ENCODE results near the gene HSPA12B. TPM values are rescaled to one million over a fixed set of nuclear protein-coding genes. Genes with fewer than 3 reads are reported as not detected.

The HSPA12B gene
- total and polyA plus RNA-seq, 2 donors (not counting 3 experiments of a cell fraction or from before 2014, with no cell fraction given) = 3.7 to 6.6 TPM

DNA sequence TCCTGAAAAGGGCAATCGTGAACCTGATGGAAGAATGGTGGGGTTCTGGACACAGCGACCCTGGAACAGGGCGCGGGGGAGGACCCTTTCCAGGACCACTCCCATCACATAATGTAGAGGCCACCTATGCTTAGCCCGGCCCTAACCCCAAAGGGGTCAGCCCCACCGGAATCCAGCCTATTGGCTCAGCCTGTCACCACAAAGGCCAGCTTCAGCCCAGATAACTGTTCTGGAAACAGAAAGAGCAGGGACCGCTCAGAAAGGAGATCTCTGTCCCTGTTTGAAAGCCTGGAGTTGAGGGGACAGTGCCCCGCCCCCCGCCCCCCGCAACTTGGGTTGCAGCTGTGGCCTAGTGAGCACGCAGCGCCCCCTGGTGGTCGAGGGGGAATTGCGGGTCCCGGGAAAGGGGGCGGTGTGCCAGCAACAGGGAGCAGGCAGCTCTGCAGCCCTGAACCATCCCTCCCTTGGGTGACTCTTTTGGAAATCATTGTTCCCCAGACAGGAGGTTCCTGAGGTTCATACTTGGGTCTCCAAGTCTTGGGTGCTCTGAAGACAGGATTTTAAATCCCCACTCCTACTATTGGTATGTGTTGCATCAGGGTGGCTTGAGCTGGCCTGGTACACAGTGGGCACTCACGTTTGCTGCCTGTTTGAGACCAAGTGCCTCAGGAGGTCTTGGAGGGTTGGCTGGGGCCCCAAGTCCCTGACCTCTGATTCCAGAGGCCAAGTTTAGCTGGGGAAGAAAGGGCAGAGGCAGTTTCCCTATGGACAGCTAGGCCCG is 21.6 kb upstream of the HSPA12B start:
- peak; percentile 49 for FAIRE-seq
- no peak overlapping the region for H3K4me2 ChIP-seq (ENCODE audit: insufficient read depth, low read length)
- ChIA-PET POLR2A (interaction anchor here (1.6 kb wide), 1 partner anchor 35 kb away, joined by 4 read pairs; no protein-coding TSS in a partner anchor), CTCF (interaction anchor here (0.6 to 5.7 kb wide), 45 partner anchors 9 to 657 kb away, joined by 3 to 346 read pairs (median 5); partner anchors contain the start of genes ADAM33, ADISSP, HSPA12B and SPEF1)
- dilution Hi-C loops (cut with MboI; ENCODE audit: extremely low pct_ligation_motif_present, low sequenced_read_pairs) = no loop called here
- no peaks in the 10 kb centered on the region for H4K20me1 ChIP-seq (replicated peaks; ENCODE audit: control insufficient read depth, extremely low read depth, insufficient read depth, low read length)
- DNase-seq (ENCODE audit: low read depth, low spot score) = peak; percentile 58
- H3K9me3 ChIP-seq (replicated peaks; ENCODE audit: control insufficient read depth, insufficient read depth, low read length) = no peaks in the 10 kb centered on the region
- no peak overlapping the region for H3K27ac ChIP-seq (ENCODE audit: insufficient read depth, low read depth, low read length)
- H3K79me2 ChIP-seq (ENCODE audit: control insufficient read depth, insufficient read depth, low read length) = no peaks in the 10 kb centered on the region
- no peak overlapping the region for H3K9ac ChIP-seq (replicated peaks; ENCODE audit: extremely low read depth, insufficient read depth, low read length)
- H3K27me3 ChIP-seq (ENCODE audit: control insufficient read depth in 2 of 2, insufficient read depth in 2 of 2, low read length in 2 of 2) = no peaks in the 10 kb centered on the region
- H3K9me1 ChIP-seq (replicated peaks; ENCODE audit: control insufficient read depth, extremely low read depth, insufficient read depth, low read length) = no peaks in the 10 kb centered on the region
- no peaks in the 10 kb centered on the region for H3K4me1 ChIP-seq (ENCODE audit: control insufficient read depth, extremely low read depth, insufficient read depth, low read length)
- intact Hi-C loops (cut with micrococcal nuclease) = loop anchor here (1.0 kb wide), 1 partner anchor 35 kb away; no protein-coding TSS in a partner anchor
- H3K36me3 ChIP-seq (ENCODE audit: control insufficient read depth in 2 of 2, extremely low read depth in 1 of 2, insufficient read depth in 2 of 2, low read length in 2 of 2) = no peaks in the 10 kb centered on the region
- BruUV-seq (replicated peaks) = no TSS peak
- no peak for TF ChIP-seq POLR2A (IDR thresholded peaks at IDR 0.05; ENCODE audit: low read depth, low read length)
- TF ChIP-seq POLR2AphosphoS5 (IDR thresholded peaks at IDR 0.05; ENCODE audit: insufficient read depth, low read depth, low read length) = no peak
- no peak for TF ChIP-seq EZH2 (IDR thresholded peaks at IDR 0.05; ENCODE audit: borderline replicate concordance, low read depth, low read length, severe bottlenecking)
- TF ChIP-seq GATA2 (IDR thresholded peaks at IDR 0.05; ENCODE audit: insufficient read depth, insufficient read length, low read depth, low read length) = no peak
- TF ChIP-seq MYC (IDR thresholded peaks at IDR 0.05; ENCODE audit: low read depth, low read length) = no peak
- TF ChIP-seq, protein P1, sequence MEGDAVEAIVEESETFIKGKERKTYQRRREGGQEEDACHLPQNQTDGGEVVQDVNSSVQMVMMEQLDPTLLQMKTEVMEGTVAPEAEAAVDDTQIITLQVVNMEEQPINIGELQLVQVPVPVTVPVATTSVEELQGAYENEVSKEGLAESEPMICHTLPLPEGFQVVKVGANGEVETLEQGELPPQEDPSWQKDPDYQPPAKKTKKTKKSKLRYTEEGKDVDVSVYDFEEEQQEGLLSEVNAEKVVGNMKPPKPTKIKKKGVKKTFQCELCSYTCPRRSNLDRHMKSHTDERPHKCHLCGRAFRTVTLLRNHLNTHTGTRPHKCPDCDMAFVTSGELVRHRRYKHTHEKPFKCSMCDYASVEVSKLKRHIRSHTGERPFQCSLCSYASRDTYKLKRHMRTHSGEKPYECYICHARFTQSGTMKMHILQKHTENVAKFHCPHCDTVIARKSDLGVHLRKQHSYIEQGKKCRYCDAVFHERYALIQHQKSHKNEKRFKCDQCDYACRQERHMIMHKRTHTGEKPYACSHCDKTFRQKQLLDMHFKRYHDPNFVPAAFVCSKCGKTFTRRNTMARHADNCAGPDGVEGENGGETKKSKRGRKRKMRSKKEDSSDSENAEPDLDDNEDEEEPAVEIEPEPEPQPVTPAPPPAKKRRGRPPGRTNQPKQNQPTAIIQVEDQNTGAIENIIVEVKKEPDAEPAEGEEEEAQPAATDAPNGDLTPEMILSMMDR (IDR thresholded peaks at IDR 0.05; ENCODE audit: extremely low read depth in 1 of 2, insufficient read depth in 1 of 2, low read depth in 1 of 2, low read length in 2 of 2) = peak; percentile 91 to 97
- H2AFZ ChIP-seq (ENCODE audit: low read depth, low read length) = no peak overlapping the region
- no peak overlapping the region for H3K4me3 ChIP-seq (replicated peaks in 1 of 3; ENCODE audit: insufficient read depth in 1 of 3, low read depth in 1 of 3, low read length in 3 of 3)
